WTC11 (cell line): ENCODE results near the gene GABRR2. TPM values are rescaled to one million over a fixed set of nuclear protein-coding genes. Genes with fewer than 3 reads are reported as not detected.
"Not testable (repeated sequence)": the region's sequence is repeated elsewhere in the genome, so short reads cannot be mapped to it uniquely, and the experiment has no call there.

ENCODE experiments used
- ATAC-seq: fragments of 200-7000 bp; cut with Tn5 transposase; 2 replicates; pipeline ENCODE4 v1.10.0; 2021; ENCODE audit warnings: mild to moderate bottlenecking, moderate library complexity
- CTCF ChIA-PET: fragments of 300-600 bp; sonication (Branson Sonifier 250); formaldehyde crosslinking; loops from one replicate; lab custom pipeline; 2021; ENCODE audit warnings: antibody characterized with exemption; lab: Charles Lee
- POLR2A ChIA-PET: fragments of 350-600 bp; sonication (Branson Sonifier 250); formaldehyde crosslinking; loops from one replicate; lab custom pipeline; 2021; ENCODE audit warnings: antibody characterized with exemption; lab: Charles Lee
- DNase-seq: peaks from one replicate; pipeline ENCODE4 v3.0.0; 2021; ENCODE audit warnings: low spot score
- H3K27ac Mint-ChIP-seq: 2 replicates; pipeline ENCODE4 v1.8.0; 2021; ENCODE audit warnings: mixed read lengths
- H3K27me3 Mint-ChIP-seq: 2 replicates; pipeline ENCODE4 v1.8.0; 2021; ENCODE audit warnings: low read depth, mild to moderate bottlenecking, moderate library complexity, mixed read lengths
- H3K36me3 Mint-ChIP-seq: 2 replicates; pipeline ENCODE4 v1.8.0; 2021; ENCODE audit warnings: mixed read lengths
- H3K4me1 Mint-ChIP-seq: 2 replicates; pipeline ENCODE4 v1.8.0; 2022; ENCODE audit warnings: mixed read lengths
- H3K4me3 Mint-ChIP-seq: 2 replicates; pipeline ENCODE4 v1.8.0; 2021; ENCODE audit warnings: mild to moderate bottlenecking, moderate library complexity, mixed read lengths
- H3K9me3 Mint-ChIP-seq: 2 replicates; pipeline ENCODE4 v1.8.0; 2021; ENCODE audit warnings: mixed read lengths
- CBFB ChIP-seq: sonication (generic); formaldehyde crosslinking; IDR thresholded peaks from 2 replicates; pipeline ENCODE4 v1.8.1; 2022; ENCODE audit warnings: mild to moderate bottlenecking, low read depth, missing genetic modification reagents
- CDX4 ChIP-seq: fragments of 250-450 bp; sonication (Bioruptor Pico); IDR thresholded peaks from 2 replicates; pipeline ENCODE4 v1.9.0; 2021; ENCODE audit warnings: moderate library complexity, mild to moderate bottlenecking, inconsistent platforms, borderline replicate concordance
- FOXK1 ChIP-seq: sonication (generic); formaldehyde crosslinking; IDR thresholded peaks from 2 replicates; pipeline ENCODE4 v1.8.0; 2022; ENCODE audit warnings: mild to moderate bottlenecking, moderate library complexity, missing genetic modification reagents
- GRHL2 ChIP-seq: fragments of 250-450 bp; sonication (Bioruptor Pico); IDR thresholded peaks from 2 replicates; pipeline ENCODE4 v1.8.0; 2022; ENCODE audit warnings: mild to moderate bottlenecking, moderate library complexity; ENCODE audit not compliant: insufficient replicate concordance, severe bottlenecking
- GTF2I ChIP-seq: fragments of 250-450 bp; sonication (Bioruptor Pico); conservative IDR thresholded peaks from 2 replicates; pipeline ENCODE4 v1.4.0; 2021; ENCODE audit warnings: mild to moderate bottlenecking
- HMGA2 ChIP-seq: fragments of 250-450 bp; sonication (Bioruptor Pico); IDR thresholded peaks from 2 replicates; pipeline ENCODE4 v1.4.0; 2021; ENCODE audit warnings: mild to moderate bottlenecking, moderate library complexity
- MYBL2 ChIP-seq: sonication (generic); formaldehyde crosslinking; IDR thresholded peaks from 2 replicates; pipeline ENCODE4 v1.8.1; 2023; ENCODE audit warnings: mild to moderate bottlenecking, moderate library complexity, missing genetic modification reagents
- TCF7 ChIP-seq: sonication (generic); formaldehyde crosslinking; IDR thresholded peaks from 2 replicates; pipeline ENCODE4 v1.8.0; 2022; ENCODE audit warnings: mild to moderate bottlenecking, low read depth, missing genetic modification reagents, moderate library complexity
- ZBTB21 ChIP-seq: sonication (generic); formaldehyde crosslinking; IDR thresholded peaks from 2 replicates; pipeline ENCODE4 v1.8.1; 2023; ENCODE audit warnings: mild to moderate bottlenecking, missing genetic modification reagents, borderline replicate concordance
- ZNF263 ChIP-seq: sonication (generic); formaldehyde crosslinking; IDR thresholded peaks from 2 replicates; pipeline ENCODE4 v1.8.1; 2022; ENCODE audit warnings: low read depth, mild to moderate bottlenecking, moderate library complexity, missing genetic modification reagents
- ZNF425 ChIP-seq: fragments of 250-450 bp; sonication (Bioruptor Pico); conservative IDR thresholded peaks from 2 replicates; pipeline ENCODE4 v1.9.0; 2021; ENCODE audit warnings: mild to moderate bottlenecking
- ZSCAN18 ChIP-seq: fragments of 250-450 bp; sonication (Bioruptor Pico); IDR thresholded peaks from 2 replicates; pipeline ENCODE4 v2.1.2; 2022; ENCODE audit warnings: mild to moderate bottlenecking, moderate library complexity
- total RNA-seq: library from RNA; stranded (reverse); gene quantifications from 3 replicates; pipeline ENCODE4 v1.2.3, GENCODE V29; 2021

Gene GABRR2
- total RNA-seq, 1 experiment from 2014 or later, result not detected

GRCh38 chr6:89297695-89298351 lies 17.3 kb downstream of the GABRR2 start:
- H3K36me3 Mint-ChIP-seq, result no peaks in the 10 kb centered on the region
- H3K4me1 Mint-ChIP-seq, result peaks cover 13% of the 10 kb centered on the region
- no peak for DNase-seq
- TF ChIP-seq ZNF263 (CRISPR knock-in tag) (no peak), HMGA2 (no peak), FOXK1 (no peak)
- TF ChIP-seq, all 79 proteins: peak for 0
- ChIA-PET CTCF (interaction anchor here (1.4 to 6.7 kb wide), 3 partner anchors 14 to 136 kb away, joined by 5 to 38 read pairs (median 6); no protein-coding TSS in a partner anchor), POLR2A (no interaction called here)
- H3K9me3 Mint-ChIP-seq, result peaks cover 13% of the 10 kb centered on the region; the same call in 1 of the 2 replicates
- no peaks in the 10 kb centered on the region for H3K27me3 Mint-ChIP-seq
- ATAC-seq, result no peak
- H3K27ac Mint-ChIP-seq, result no peak overlapping the region
- H3K4me3 Mint-ChIP-seq, result no peak overlapping the region

GRCh38 chr6:89295981-89296380 lies 19.1 kb downstream of the GABRR2 start:
- no peak for DNase-seq
- H3K9me3 Mint-ChIP-seq, result peaks cover 7% of the 10 kb centered on the region; the same call in 1 of the 2 replicates
- H3K27ac Mint-ChIP-seq, result no peak overlapping the region
- no peak overlapping the region for H3K4me3 Mint-ChIP-seq
- H3K27me3 Mint-ChIP-seq, result no peaks in the 10 kb centered on the region
- ATAC-seq, result no peak
- TF ChIP-seq CDX4 (CRISPR knock-in tag), result no peak
- TF ChIP-seq ZNF425 (CRISPR knock-in tag), result no peak
- no peak for TF ChIP-seq ZSCAN18 (CRISPR knock-in tag)
- no peak for TF ChIP-seq ZBTB21 (CRISPR knock-in tag)
- no peak for TF ChIP-seq CBFB (CRISPR knock-in tag)
- TF ChIP-seq GTF2I (CRISPR knock-in tag), result no peak
- ChIA-PET CTCF (no interaction called here), POLR2A (no interaction called here)
- H3K4me1 Mint-ChIP-seq, result peaks cover 13% of the 10 kb centered on the region
- no peaks in the 10 kb centered on the region for H3K36me3 Mint-ChIP-seq

- H3K4me3 Mint-ChIP-seq, H3K9me3 Mint-ChIP-seq, POLR2A ChIA-PET, H3K36me3 Mint-ChIP-seq, ATAC-seq, H3K27me3 Mint-ChIP-seq, CTCF ChIA-PET, H3K27ac Mint-ChIP-seq, DNase-seq: not testable (repeated sequence)
- H3K4me1 Mint-ChIP-seq, result peaks cover 13% of the 10 kb centered on the region
These were observed 20.0 kb downstream of the GABRR2 start for GRCh38 chr6:89295116-89295515.

GRCh38 chr6:89291256-89291819 lies 23.8 kb downstream of the GABRR2 start:
- Mint-ChIP-seq H3K4me3 (no peak overlapping the region), H3K27ac (no peak overlapping the region; the same call in 1 of the 2 replicates), H3K36me3 (no peaks in the 10 kb centered on the region), H3K4me1 (peaks cover 5% of the 10 kb centered on the region), H3K27me3 (no peaks in the 10 kb centered on the region), H3K9me3 (peaks cover 7% of the 10 kb centered on the region; the same call in 1 of the 2 replicates)
- no peak for TF ChIP-seq GRHL2 (CRISPR knock-in tag)
- no peak for TF ChIP-seq TCF7 (CRISPR knock-in tag)
- TF ChIP-seq MYBL2 (CRISPR knock-in tag), result no peak
- ATAC-seq, result peak; percentile 75
- DNase-seq, result no peak
- ChIA-PET CTCF (interaction anchor here (1.0 to 1.9 kb wide), 3 partner anchors 9 to 50 kb away, joined by 3 to 13 read pairs (median 3); no protein-coding TSS in a partner anchor), POLR2A (interaction anchor here (0.5 kb wide), 1 partner anchor 143 kb away, joined by 3 read pairs; no protein-coding TSS in a partner anchor)
